Endothelial cell of umbilical vein (primary cell): ENCODE results near the gene PSAPL1. TPM values are rescaled to one million over a fixed set of nuclear protein-coding genes. Genes with fewer than 3 reads are reported as not detected.

ENCODE experiments used
- BruUV-seq: library from RNA; stranded (reverse); fragments of 400-500 nt; replicated peaks from 2 replicates; lab custom pipeline; 2021; lab: Mats Ljungman, UMichigan
- CTCF ChIA-PET: fragments of 300-600, 350-600 bp; sonication (Branson Sonifier 250); formaldehyde crosslinking; loops from one replicate; lab custom pipeline; 2021; ENCODE audit warnings: antibody characterized with exemption, inconsistent platforms; lab: Charles Lee
- POLR2A ChIA-PET: fragments of 300-600, 350-600 bp; sonication (Branson Sonifier 250); formaldehyde crosslinking; loops from one replicate; lab custom pipeline; 2021; ENCODE audit warnings: antibody characterized with exemption, inconsistent platforms; lab: Charles Lee
- DNase-seq: peaks from one replicate; pipeline ENCODE4 v3.0.0-alpha.2; 2011; ENCODE audit warnings: low read depth, low spot score
- FAIRE-seq: peaks from 2 replicates; lab custom pipeline; 2011; peaks lifted over from hg19 to GRCh38; lab: Jason Lieb, UNC
- H2AFZ ChIP-seq: 2 replicates; pipeline ENCODE4 v1.6.0; 2012; ENCODE audit warnings: low read depth, low read length, control low read depth, inconsistent platforms
- H3K27ac ChIP-seq: 2 replicates; pipeline ENCODE4 v1.5.1; 2011; ENCODE audit warnings: low read depth, mild to moderate bottlenecking, control low read depth, low read length, moderate library complexity; ENCODE audit not compliant: insufficient read depth
- H3K27me3 ChIP-seq, 2 experiments: 2 replicates each; pipeline versions ENCODE4 v1.6.0 to v1.6.1; 2011; ENCODE audit warnings: low read length in 2 of 2, mixed read lengths in 1 of 2; ENCODE audit not compliant: control insufficient read depth in 2 of 2, insufficient read depth in 2 of 2
- H3K36me3 ChIP-seq, 2 experiments: 2 replicates in 1 of 2; 3 replicates in 1 of 2; pipeline ENCODE4 v1.5.1; 2011; ENCODE audit warnings: low read length in 2 of 2, mild to moderate bottlenecking in 1 of 2, moderate library complexity in 1 of 2; ENCODE audit not compliant: control insufficient read depth in 2 of 2, insufficient read depth in 2 of 2; ENCODE audit errors: extremely low read depth in 1 of 2
- H3K4me1 ChIP-seq: 3 replicates; pipeline ENCODE4 v1.5.1; 2011; ENCODE audit warnings: mild to moderate bottlenecking, low read length; ENCODE audit not compliant: control insufficient read depth, insufficient read depth; ENCODE audit errors: extremely low read depth
- H3K4me2 ChIP-seq: 2 replicates; pipeline ENCODE4 v1.6.1; 2011; ENCODE audit warnings: low read length, control low read depth, mixed read lengths; ENCODE audit not compliant: insufficient read depth
- H3K4me3 ChIP-seq, 3 experiments: fragments of 200-600 bp in 1 of 3; sonication (generic), shearing (Covaris generic) in 1 of 3; replicated peaks in 1 of 3; 2 replicates each; pipeline ENCODE4 v1.5.1; 2011 to 2016; ENCODE audit warnings: control low read depth in 3 of 3, low read length in 3 of 3, mild to moderate bottlenecking in 2 of 3, inconsistent platforms in 1 of 3, low read depth in 1 of 3, moderate library complexity in 1 of 3; ENCODE audit not compliant: insufficient read depth in 1 of 3
- H3K79me2 ChIP-seq: 2 replicates; pipeline ENCODE4 v1.6.0; 2012; ENCODE audit warnings: low read length, inconsistent platforms; ENCODE audit not compliant: control insufficient read depth, insufficient read depth
- H3K9ac ChIP-seq: replicated peaks from 2 replicates; pipeline ENCODE3; 2011; ENCODE audit warnings: low read length, control low read depth; ENCODE audit not compliant: insufficient read depth; ENCODE audit errors: extremely low read depth
- H3K9me1 ChIP-seq: replicated peaks from 3 replicates; pipeline ENCODE4 v1.6.0; 2011; ENCODE audit warnings: mild to moderate bottlenecking, low read length; ENCODE audit not compliant: control insufficient read depth, insufficient read depth; ENCODE audit errors: extremely low read depth
- H3K9me3 ChIP-seq: replicated peaks from 2 replicates; pipeline ENCODE4 v1.5.1; 2012; ENCODE audit warnings: low read length, inconsistent platforms; ENCODE audit not compliant: control insufficient read depth, insufficient read depth
- H4K20me1 ChIP-seq: replicated peaks from 2 replicates; pipeline ENCODE3; 2011; ENCODE audit warnings: mild to moderate bottlenecking, low read length; ENCODE audit not compliant: control insufficient read depth, insufficient read depth; ENCODE audit errors: extremely low read depth
- EZH2 ChIP-seq: IDR thresholded peaks from 2 replicates; pipeline ENCODE4 v1.6.1; 2012; ENCODE audit warnings: borderline replicate concordance, low read depth, mild to moderate bottlenecking, moderate library complexity, low read length, inconsistent platforms; ENCODE audit not compliant: severe bottlenecking
- FOS ChIP-seq: IDR thresholded peaks from 2 replicates; pipeline ENCODE4 v1.6.1; 2011; ENCODE audit warnings: mild to moderate bottlenecking, low read length, moderate library complexity, borderline replicate concordance; ENCODE audit not compliant: insufficient read depth
- GATA2 ChIP-seq: IDR thresholded peaks from 2 replicates; pipeline ENCODE4 v1.7.0; 2011; ENCODE audit warnings: low read depth, mild to moderate bottlenecking, moderate library complexity, mixed read lengths, low read length; ENCODE audit not compliant: insufficient read length, insufficient read depth
- JUN ChIP-seq: IDR thresholded peaks from 2 replicates; pipeline ENCODE4 v1.6.1; 2011; ENCODE audit warnings: borderline replicate concordance, low read depth; ENCODE audit not compliant: insufficient read length, insufficient read depth
- MYC ChIP-seq: IDR thresholded peaks from one replicate; pipeline ENCODE4 v1.6.1; 2011; ENCODE audit warnings: mild to moderate bottlenecking, low read depth, low read length
- POLR2A ChIP-seq: IDR thresholded peaks from 2 replicates; pipeline ENCODE4 v1.6.1; 2012; ENCODE audit warnings: low read depth, mild to moderate bottlenecking, control low read depth, low read length
- POLR2AphosphoS5 ChIP-seq: IDR thresholded peaks from 2 replicates; pipeline ENCODE4 v1.6.1; 2012; ENCODE audit warnings: low read depth, mild to moderate bottlenecking, control low read depth, low read length, moderate library complexity; ENCODE audit not compliant: insufficient read depth
- dilution Hi-C: fragments of 300-500 bp; cut with MboI; formaldehyde crosslinking; loops from one replicate; pipeline ENCODE4 v1.15.0; 2019; ENCODE audit warnings: low sequenced_read_pairs; ENCODE audit not compliant: extremely low pct_ligation_motif_present
- intact Hi-C: fragments of 100-400 bp; cut with micrococcal nuclease; formaldehyde crosslinking; loops from one replicate; pipeline ENCODE4 v1.10.0; 2022
- polyA plus RNA-seq, 4 experiments: library from polyadenylated mRNA; depleted of rRNA in 3 of 4; stranded (reverse) in 3 of 4; unstranded in 1 of 4; fragments of >200 nt; gene quantifications; 2 replicates each; pipeline versions ENCODE4 v1.2.1 to v1.2.3, GENCODE V29; 2011 to 2012; ENCODE audit warnings: missing spikeins in 1 of 4
- total RNA-seq: library from RNA; stranded (reverse); gene quantifications from 2 replicates; pipeline ENCODE4 v1.2.3, GENCODE V29; 2021
- TF ChIP-seq, protein P1 (sequence below): IDR thresholded peaks from 2 replicates; pipeline ENCODE4 v1.6.1; 2011; ENCODE audit not compliant: insufficient read depth, insufficient read length
- TF ChIP-seq, protein P2 (sequence below), 2 donors: IDR thresholded peaks; 1 replicate in 1 of 2; 2 replicates in 1 of 2; pipeline ENCODE4 v1.5.1; 2011; ENCODE audit warnings: low read length in 2 of 2, mild to moderate bottlenecking in 2 of 2, moderate library complexity in 2 of 2, control low read depth in 1 of 2, inconsistent platforms in 1 of 2, low read depth in 1 of 2; ENCODE audit not compliant: insufficient read depth in 1 of 2; ENCODE audit errors: extremely low read depth in 1 of 2

Gene PSAPL1
- total and polyA plus RNA-seq, 2 donors (not counting 3 experiments of a cell fraction or from before 2014, with no cell fraction given): not detected

DNA sequence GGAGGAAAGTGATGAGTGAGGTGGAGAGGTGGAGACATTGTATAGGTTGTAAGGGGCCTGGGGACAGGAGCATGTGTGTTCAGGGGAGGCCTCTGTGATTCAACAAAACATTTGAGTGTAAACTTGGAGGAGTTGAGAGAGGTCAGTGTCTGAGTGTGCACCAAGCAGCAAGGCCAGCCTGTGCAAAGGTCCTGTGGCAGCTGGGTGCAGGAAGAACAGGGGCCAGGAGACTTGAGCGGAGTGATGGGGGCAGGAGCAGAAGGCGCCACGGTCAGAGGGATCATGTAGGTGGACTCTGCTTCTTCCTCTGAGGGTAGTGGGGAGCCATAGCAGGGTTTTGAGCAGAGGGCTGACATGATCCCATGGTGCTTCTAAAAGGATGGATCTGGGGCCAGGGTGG lies 9.6 kb upstream of the PSAPL1 start:
- Histone ChIP-seq H3K36me3 (no peaks in the 10 kb centered on the region), H3K9ac (no peak overlapping the region), H3K79me2 (no peaks in the 10 kb centered on the region), H3K27me3 (no peaks in the 10 kb centered on the region), H3K4me2 (no peak overlapping the region), H3K9me3 (peaks cover under 1% of the 10 kb centered on the region), H4K20me1 (no peaks in the 10 kb centered on the region), H3K4me3 (no peak overlapping the region), H3K27ac (no peak overlapping the region), H3K9me1 (no peaks in the 10 kb centered on the region), H3K4me1 (no peaks in the 10 kb centered on the region), H2AFZ (no peak overlapping the region)
- BruUV-seq: no TSS peak
- TF ChIP-seq MYC: no peak
- TF ChIP-seq EZH2: no peak
- TF ChIP-seq POLR2A: no peak
- no peak for TF ChIP-seq POLR2AphosphoS5
- TF ChIP-seq, protein P1, sequence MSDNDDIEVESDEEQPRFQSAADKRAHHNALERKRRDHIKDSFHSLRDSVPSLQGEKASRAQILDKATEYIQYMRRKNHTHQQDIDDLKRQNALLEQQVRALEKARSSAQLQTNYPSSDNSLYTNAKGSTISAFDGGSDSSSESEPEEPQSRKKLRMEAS: no peak
- TF ChIP-seq FOS: no peak
- no peak for TF ChIP-seq JUN
- TF ChIP-seq, protein P2, sequence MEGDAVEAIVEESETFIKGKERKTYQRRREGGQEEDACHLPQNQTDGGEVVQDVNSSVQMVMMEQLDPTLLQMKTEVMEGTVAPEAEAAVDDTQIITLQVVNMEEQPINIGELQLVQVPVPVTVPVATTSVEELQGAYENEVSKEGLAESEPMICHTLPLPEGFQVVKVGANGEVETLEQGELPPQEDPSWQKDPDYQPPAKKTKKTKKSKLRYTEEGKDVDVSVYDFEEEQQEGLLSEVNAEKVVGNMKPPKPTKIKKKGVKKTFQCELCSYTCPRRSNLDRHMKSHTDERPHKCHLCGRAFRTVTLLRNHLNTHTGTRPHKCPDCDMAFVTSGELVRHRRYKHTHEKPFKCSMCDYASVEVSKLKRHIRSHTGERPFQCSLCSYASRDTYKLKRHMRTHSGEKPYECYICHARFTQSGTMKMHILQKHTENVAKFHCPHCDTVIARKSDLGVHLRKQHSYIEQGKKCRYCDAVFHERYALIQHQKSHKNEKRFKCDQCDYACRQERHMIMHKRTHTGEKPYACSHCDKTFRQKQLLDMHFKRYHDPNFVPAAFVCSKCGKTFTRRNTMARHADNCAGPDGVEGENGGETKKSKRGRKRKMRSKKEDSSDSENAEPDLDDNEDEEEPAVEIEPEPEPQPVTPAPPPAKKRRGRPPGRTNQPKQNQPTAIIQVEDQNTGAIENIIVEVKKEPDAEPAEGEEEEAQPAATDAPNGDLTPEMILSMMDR (IDR thresholded peaks at IDR 0.05; ENCODE audit: extremely low read depth in 1 of 2, insufficient read depth in 1 of 2, low read depth in 1 of 2, low read length in 2 of 2): no peak
- no peak for TF ChIP-seq GATA2
- POLR2A ChIA-PET: no interaction called here
- dilution Hi-C loops (no loop called here), intact Hi-C loops (no loop called here)
- FAIRE-seq (no peak), DNase-seq (no peak)
- CTCF ChIA-PET: no interaction called here
